Stomach (tissue), 9 donors: ENCODE results near the gene OTULIN. TPM values are rescaled to one million over a fixed set of nuclear protein-coding genes. Genes with fewer than 3 reads are reported as not detected.

ENCODE experiments used
- DNase-seq, 2 donors: peaks; one replicate each; pipeline versions ENCODE4 v3.0.0 to v3.0.0-alpha.2; 2013 to 2019
- H3K27ac ChIP-seq, 5 donors: fragments of 200-600 bp in 4 of 5; sonication (generic) in 4 of 5; one replicate each; pipeline ENCODE4 v1.5.1; 2013 to 2019; ENCODE audit warnings: mild to moderate bottlenecking in 1 of 5, moderate library complexity in 1 of 5
- H3K27me3 ChIP-seq, 3 donors: fragments of 200-600 bp; sonication (generic); one replicate each; pipeline ENCODE4 v1.5.1; 2017 to 2019; ENCODE audit warnings: mixed run types in 1 of 3
- H3K36me3 ChIP-seq, 4 donors: fragments of 200-600 bp; sonication (generic); 1 replicate in 3 of 4; 2 replicates in 1 of 4; pipeline ENCODE4 v1.5.1; 2016 to 2019
- H3K4me1 ChIP-seq, 4 donors: fragments of 200-600 bp; sonication (generic); one replicate each; pipeline ENCODE4 v1.5.1; 2016 to 2019
- H3K4me3 ChIP-seq, 4 donors: fragments of 200-600 bp; sonication (generic) in 3 of 4; one replicate each; pipeline ENCODE4 v1.5.1; 2016 to 2019; ENCODE audit warnings: mild to moderate bottlenecking in 1 of 4
- H3K9me3 ChIP-seq, 4 donors: fragments of 200-600 bp; sonication (generic); one replicate each; pipeline ENCODE4 v1.5.1; 2016 to 2019
- CTCF ChIP-seq, 7 experiments: fragments of 450-650 bp in 4 of 7; fragments of 200-600 bp in 3 of 7; sonication (generic) in 3 of 7; IDR thresholded peaks; one replicate each; pipeline ENCODE4 v1.5.1; 2016 to 2019; ENCODE audit warnings: antibody characterized with exemption in 7 of 7, control low read depth in 2 of 7, mild to moderate bottlenecking in 1 of 7
- EP300 ChIP-seq: sonication (generic); formaldehyde crosslinking; IDR thresholded peaks from one replicate; pipeline ENCODE4 v1.6.1; 2017; ENCODE audit warnings: antibody characterized with exemption
- POLR2A ChIP-seq, 4 donors: fragments of 450-650 bp; IDR thresholded peaks; one replicate each; pipeline ENCODE4 v1.6.1; 2016; ENCODE audit warnings: antibody characterized with exemption in 4 of 4, control low read depth in 2 of 4, mild to moderate bottlenecking in 1 of 4, moderate library complexity in 1 of 4
- POLR2AphosphoS5 ChIP-seq, 3 donors: sonication (generic); formaldehyde crosslinking; IDR thresholded peaks; one replicate each; pipeline ENCODE4 v1.6.1; 2016; ENCODE audit warnings: antibody characterized with exemption in 3 of 3
- WGBS, 5 donors: extraction: QIAGEN DNeasy Blood & Tissue Kit in 3 of 5; methylation state at CpG; one replicate each; pipeline versions ENCODE4 v1.1.5 to v1.1.7; 2013 to 2018; 5-methylcytosine and 5-hydroxymethylcytosine counted together
- intact Hi-C: fragments of 100-400 bp; cut with DNase I; formaldehyde crosslinking; loops from one replicate; pipeline ENCODE4 v1.15.1; 2023; ENCODE audit warnings: low total_unique reads
- polyA plus RNA-seq, 3 donors: library from polyadenylated mRNA; stranded (reverse); fragments of 200-250 nt; gene quantifications; one replicate each; pipeline ENCODE4 v1.2.3, GENCODE V29; 2013
- total RNA-seq, 5 donors: library from RNA; depleted of rRNA; stranded (reverse); fragments of >200 nt; gene quantifications; one replicate each; pipeline versions ENCODE4 v1.1.0 to v1.2.3, GENCODE V29; 2014 to 2016
- donor health status: healthy with polysubstance abuse.
- donor health status: Bipolar disorder and iron deficiency.
- donor health status: healthy.

Gene OTULIN
- total and polyA plus RNA-seq, 8 donors, result 2.5 to 47.2 (median 13.7) TPM

- TF ChIP-seq POLR2A (IDR thresholded peaks at IDR 0.05) (no peak), POLR2AphosphoS5 (IDR thresholded peaks at IDR 0.05) (no peak), EP300 (no peak), CTCF (IDR thresholded peaks at IDR 0.05) (no peak)
- Histone ChIP-seq H3K9me3 (no peaks in the 10 kb centered on the region), H3K4me3 (no peak overlapping the region), H3K27ac (no peak overlapping the region), H3K27me3 (no peaks in the 10 kb centered on the region), H3K36me3 (peaks cover 12 to 41% (median 35%) of the 10 kb centered on the region in 4 donors), H3K4me1 (no peaks in the 10 kb centered on the region)
- no peak for DNase-seq
- 90 to 94% (median 91%) methylated on average over 5 of the region's 5 CpGs for WGBS, 5 donors
- intact Hi-C loops, result no loop called here
Observed at GRCh38 chr5:14718778-14719177, 54.3 kb downstream of the OTULIN start.

GRCh38 chr5:14720236-14720923, 55.9 kb downstream of the OTULIN start:
- Histone ChIP-seq H3K9me3 (no peaks in the 10 kb centered on the region), H3K36me3 (peaks cover 8 to 35% (median 24%) of the 10 kb centered on the region in 4 donors), H3K27ac (no peak overlapping the region), H3K27me3 (no peaks in the 10 kb centered on the region), H3K4me1 (no peaks in the 10 kb centered on the region), H3K4me3 (no peak overlapping the region)
- TF ChIP-seq POLR2A (IDR thresholded peaks at IDR 0.05) (no peak), POLR2AphosphoS5 (IDR thresholded peaks at IDR 0.05) (no peak), CTCF (IDR thresholded peaks at IDR 0.05) (no peak), EP300 (no peak)
- intact Hi-C loops, result no loop called here
- 93 to 98% (median 96%) methylated on average over 3 of the region's 3 CpGs for WGBS, 5 donors
- DNase-seq, result no peak

GRCh38 chr5:14721990-14722656, 57.6 kb downstream of the OTULIN start:
- H3K27ac ChIP-seq, result no peak overlapping the region
- no peak overlapping the region for H3K4me3 ChIP-seq
- peaks cover 0 to 2% (median under 1%) of the 10 kb centered on the region in 4 donors for H3K4me1 ChIP-seq
- no peaks in the 10 kb centered on the region for H3K9me3 ChIP-seq
- 67 to 80% (median 76%) methylated on average over 7 of the region's 7 CpGs for WGBS, 5 donors
- no peak for DNase-seq
- no peaks in the 10 kb centered on the region for H3K27me3 ChIP-seq
- H3K36me3 ChIP-seq, result peaks cover 0 to 20% (median 13%) of the 10 kb centered on the region in 4 donors
- intact Hi-C loops, result no loop called here
- no peak for TF ChIP-seq POLR2AphosphoS5 (IDR thresholded peaks at IDR 0.05)
- no peak for TF ChIP-seq POLR2A (IDR thresholded peaks at IDR 0.05)
- no peak for TF ChIP-seq CTCF (IDR thresholded peaks at IDR 0.05)
- TF ChIP-seq EP300, result no peak

GRCh38 chr5:14722923-14723322, 58.4 kb downstream of the OTULIN start:
- H3K4me1 ChIP-seq, result peaks cover 0 to 10% (median 7%) of the 10 kb centered on the region in 4 donors
- H3K27me3 ChIP-seq, result no peaks in the 10 kb centered on the region
- intact Hi-C loops, result no loop called here
- 92 to 96% (median 95%) methylated on average over 8 of the region's 8 CpGs for WGBS, 5 donors
- DNase-seq, result no peak
- H3K9me3 ChIP-seq, result no peaks in the 10 kb centered on the region
- H3K36me3 ChIP-seq, result peaks cover 0 to 15% (median 10%) of the 10 kb centered on the region in 4 donors
- TF ChIP-seq POLR2A (IDR thresholded peaks at IDR 0.05) (no peak), POLR2AphosphoS5 (IDR thresholded peaks at IDR 0.05) (no peak), CTCF (IDR thresholded peaks at IDR 0.05) (no peak), EP300 (no peak)
- H3K27ac ChIP-seq, result no peak overlapping the region
- no peak overlapping the region for H3K4me3 ChIP-seq
